DMS79 (cell line): Measurements from ENCODE around the gene PRKCA.

Experiments used
- DNase-seq: peaks from one replicate; lab custom pipeline; 2025; lab: John Stamatoyannopoulos, UW

The PRKCA gene

DNA sequence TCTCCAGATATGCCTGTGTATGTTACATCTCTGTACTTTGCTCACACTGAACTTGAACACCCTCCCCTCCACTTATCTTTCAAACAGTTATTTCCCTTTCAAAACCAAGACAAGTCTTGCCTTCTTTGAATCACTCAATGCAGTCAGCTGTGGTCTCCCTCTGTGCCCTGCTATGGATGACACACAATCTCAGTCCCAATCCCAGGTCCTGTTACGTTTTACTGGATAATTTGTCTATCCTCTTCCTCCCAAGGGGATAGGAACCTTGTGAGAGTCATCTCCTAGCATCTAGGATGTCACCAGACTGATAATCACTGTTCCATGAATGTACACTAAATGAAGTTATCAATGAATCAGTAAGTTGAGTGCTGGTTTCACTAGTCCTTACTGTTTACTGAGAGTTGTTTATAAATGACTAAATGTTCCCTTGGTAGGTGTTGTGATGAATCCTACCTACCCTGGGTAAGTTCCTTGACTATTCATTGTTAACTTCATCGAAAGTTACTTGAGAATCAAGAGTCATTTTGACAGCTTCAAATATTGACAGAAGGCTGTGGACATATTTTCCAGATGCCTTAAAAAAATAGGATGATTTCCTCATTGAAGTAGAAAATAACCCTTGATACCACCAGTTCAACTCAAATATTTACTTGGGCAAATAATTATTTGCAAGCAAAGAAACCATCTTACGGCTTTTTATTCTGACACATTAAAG is 244.9 kb downstream of the PRKCA start:
- DNase-seq: no peak

DNA sequence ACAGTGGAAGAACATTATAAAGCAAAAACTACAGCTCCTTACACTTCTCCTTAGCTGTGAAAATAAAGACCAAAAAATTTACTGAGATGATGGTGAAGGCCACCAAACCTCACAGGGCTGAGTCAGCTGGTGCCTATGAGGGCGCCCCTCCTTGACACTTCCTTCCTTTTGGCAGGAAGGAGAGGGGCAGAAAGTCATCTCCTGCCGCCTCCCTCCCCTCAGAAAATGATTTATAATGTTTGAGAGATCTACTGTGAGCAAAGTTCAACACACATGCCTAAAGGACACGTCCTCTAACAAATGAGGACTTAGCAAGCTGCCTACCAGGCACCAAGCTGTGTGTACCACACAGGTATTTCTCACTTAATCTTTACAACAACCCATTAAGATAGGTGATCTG is 245.7 kb downstream of the PRKCA start:
- DNase-seq: no peak

DNA sequence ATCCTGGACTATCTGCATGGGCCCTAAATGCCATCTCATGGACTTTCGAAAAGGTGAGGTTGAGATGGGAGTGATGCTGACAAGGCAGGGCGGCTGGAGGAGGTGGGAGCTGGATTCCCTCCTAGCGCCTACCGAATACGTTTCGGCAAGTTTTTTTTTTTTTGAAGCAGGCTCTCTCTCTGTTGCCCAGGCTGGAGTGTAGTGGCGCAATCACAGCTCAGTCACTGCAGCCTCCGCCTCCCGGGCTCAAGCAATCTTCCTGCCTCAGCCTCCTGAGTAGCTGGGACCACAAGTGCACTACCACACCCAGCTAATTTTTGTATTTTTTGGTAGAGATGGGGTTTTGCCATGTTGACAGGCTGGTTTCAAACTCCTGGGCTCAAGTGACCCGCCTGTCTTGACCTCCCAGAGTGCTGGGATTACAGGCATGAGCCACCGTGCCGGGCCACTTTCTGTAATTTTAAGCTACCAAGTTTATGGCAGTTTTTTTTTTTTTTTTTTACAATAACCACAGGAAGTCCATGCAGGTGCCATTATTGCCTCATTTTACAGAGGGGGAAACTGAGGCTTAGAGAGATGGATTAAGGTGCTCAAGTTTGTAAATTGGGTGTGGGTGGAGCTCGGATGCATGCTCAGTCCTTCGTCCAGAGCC is 246.4 kb downstream of the PRKCA start:
- DNase-seq: no peak

DNA sequence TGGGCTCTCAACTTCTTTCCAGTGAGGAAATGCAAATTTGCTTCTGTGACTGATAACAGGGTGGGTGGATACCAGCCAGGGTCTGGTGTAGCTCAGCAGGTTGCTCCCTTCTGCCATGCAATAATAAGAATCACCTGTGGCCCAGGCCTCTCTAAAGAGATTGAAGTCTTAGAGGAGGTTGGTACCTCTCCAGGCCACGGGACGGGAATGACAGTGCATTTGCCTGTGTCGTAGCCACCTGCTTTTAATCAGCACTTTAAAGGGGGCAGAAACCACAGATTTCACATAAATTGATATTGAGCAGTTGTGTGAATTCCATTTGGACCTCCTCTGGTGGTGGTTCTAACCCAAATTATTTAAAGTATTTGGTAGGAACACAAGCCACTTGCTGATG is 246.9 kb downstream of the PRKCA start:
- no peak for DNase-seq

DNA sequence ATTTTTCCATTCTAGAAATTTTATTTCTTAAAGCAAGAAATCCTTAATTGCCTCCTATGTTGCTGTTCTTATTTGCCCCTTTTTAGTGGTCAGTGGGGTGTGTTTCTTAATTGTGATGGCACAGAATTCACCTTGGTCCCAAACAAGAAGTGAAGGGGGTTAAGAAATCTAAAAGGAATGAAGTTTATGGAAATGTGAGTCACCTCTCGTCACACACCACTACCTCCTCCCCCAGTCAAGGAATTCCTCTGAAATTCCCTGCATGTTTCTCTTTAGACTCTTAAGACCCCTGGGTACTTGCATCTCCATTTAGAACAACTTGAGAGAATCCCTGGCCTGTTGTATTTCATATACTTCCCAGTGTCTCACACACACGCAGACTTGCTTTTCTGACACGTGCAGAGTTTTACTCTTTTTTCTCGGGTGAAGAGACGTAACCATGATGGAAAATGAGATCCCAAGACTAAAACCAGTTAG is 247.4 kb downstream of the PRKCA start:
- no peak for DNase-seq

DNA sequence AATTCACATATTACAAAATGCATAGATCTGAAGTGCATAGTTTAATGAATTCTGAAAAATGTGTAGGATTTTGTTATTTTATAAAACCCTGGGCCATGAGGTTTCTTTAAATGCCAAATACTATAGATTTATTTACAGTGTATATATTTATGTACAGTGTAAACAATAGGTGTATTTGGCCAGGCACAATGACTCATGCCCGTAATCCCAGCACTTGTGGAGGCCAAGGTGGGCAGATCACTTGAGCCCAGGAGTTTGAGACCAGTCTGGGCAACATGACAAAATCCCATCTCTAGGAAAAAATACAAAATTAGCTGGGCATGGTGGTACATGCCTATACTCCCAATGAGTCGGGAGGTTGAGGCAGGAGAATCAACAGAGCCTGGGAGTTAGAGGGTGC is 249.4 kb downstream of the PRKCA start:
- DNase-seq: no peak

DNA sequence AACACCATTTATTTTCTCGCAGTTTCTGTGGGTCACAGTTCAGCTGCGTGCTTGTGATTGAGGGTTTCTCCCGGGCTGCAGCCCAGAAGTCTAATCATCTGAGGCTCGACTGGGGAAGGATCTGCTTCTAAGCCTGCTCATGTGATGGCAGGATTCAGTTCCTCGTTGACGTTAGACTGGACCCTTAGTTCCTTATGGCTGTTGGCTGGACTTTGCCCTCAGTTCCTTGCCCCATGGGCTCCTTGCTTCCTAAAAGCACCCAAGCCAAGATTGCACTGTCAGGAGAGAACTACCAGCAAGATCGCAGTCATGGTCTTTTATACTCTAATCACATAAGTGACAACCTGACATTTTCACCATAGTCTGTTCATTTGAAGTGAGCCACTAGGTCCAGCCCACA is 250.0 kb downstream of the PRKCA start:
- DNase-seq: no peak

DNA sequence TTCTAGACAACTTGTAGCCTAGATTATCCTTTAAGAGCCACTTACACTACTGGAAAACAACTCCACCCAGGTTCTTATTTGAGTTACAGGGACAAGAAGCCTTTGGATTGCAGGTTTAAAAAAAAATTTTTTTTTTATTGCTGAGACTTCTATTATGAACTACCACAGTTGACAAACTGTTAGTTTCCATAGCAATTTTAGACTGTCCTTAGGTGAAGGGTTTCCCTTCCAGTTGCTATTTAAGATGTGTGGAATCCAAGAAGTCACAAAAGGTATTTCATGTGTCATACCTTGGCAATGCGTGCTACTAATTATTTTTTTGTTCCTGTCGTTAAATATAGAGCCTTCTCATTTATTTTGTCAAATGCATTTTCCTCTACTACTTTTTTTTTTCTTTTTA is 253.2 kb downstream of the PRKCA start:
- no peak for DNase-seq

DNA sequence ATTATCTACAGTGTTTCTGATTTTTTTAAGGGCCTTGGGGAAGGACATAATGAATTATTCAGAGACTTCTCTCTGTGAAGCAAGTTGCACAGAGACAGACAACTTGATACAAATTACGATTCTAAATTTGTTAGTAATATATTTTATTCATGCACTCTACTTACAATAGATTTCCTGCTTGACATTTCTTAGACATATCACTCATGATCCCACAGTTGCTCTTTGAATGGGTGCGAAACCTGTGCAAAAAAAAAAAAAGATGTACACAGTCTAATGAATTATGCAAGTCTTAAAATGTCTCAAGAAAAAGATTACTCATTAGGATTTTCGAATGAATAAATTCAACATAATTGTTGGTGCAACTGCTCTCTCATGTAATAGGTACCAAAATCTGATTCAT is 254.8 kb downstream of the PRKCA start:
- no peak for DNase-seq

DNA sequence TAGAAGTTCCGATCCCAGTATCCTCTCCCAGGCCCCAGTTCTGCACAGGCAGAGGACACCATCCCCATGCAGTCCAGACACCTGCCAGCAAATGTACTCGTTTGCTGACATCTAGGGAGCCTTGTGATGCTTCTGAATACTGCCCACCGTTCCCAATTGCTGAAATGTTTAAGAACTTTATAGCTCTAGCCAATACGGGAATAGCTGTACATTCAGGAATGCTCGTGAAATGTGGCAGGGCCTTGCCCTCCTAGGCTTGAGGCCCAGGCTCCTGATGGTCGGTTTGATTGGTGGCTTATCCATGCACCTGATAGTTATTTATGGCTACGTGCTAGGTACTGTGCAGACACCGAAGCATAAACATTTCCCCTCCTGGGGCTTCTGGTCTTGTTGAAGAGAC is 255.5 kb downstream of the PRKCA start:
- DNase-seq: no peak

DNA sequence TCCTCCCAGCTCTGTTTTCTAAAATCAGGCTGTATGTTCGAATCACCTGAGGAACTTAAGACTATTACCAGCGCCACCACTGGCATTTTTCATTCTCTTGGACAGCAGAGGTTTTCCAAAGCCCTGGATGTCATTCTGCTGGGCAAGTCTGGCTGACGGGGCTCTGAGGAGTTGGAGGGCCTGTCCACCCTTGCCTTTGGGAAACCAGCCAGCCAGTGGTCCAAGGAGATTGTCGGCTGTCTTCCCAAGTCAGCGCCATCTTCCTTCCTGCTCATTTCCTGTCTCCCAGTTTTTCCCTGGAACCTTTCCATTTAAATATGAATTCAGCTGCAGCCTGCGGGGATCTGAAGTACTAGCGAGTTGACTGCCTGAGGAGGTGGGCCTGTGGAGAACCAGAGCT is 258.3 kb downstream of the PRKCA start:
- no peak for DNase-seq

DNA sequence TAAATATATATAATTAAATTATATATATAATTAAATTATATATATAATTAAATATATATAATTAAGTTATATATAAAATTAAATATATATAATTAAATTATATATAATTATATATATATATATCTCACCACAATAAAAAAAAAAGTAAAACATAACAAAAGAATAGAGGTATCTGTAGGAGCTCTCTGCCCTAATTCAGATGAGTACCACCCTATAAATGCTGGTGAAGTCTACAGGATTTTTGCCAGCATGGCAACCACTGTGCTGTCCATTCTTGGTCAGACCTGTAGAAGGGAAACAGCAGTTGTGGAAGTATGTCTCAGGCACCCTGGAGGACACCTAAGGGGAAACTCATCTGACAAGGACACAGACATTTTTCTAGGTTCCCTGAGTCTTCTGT is 259.7 kb downstream of the PRKCA start:
- no peak for DNase-seq

DNA sequence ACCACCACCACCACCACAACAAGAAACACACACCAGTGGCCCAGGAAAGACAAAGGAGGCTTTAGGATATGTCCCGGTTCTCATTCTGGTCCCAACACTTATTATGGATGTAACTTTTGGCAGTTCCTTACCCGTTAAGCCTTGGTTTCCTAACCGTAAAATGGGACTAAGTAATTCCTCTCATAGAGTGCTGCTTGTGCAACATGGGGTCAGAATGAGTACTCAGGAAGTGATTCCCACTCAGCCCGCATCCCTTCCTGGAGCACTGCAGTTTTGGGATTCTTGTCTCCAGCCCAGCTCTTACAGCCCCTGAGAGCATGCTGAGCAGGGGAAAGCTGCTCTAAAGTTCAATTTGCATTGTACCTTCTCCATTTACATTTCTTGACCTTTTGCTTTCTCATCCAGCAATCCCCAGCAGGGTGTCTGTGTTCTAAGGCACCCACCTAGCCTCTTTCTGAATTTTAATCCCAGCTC is 262.6 kb downstream of the PRKCA start:
- DNase-seq: no peak

DNA sequence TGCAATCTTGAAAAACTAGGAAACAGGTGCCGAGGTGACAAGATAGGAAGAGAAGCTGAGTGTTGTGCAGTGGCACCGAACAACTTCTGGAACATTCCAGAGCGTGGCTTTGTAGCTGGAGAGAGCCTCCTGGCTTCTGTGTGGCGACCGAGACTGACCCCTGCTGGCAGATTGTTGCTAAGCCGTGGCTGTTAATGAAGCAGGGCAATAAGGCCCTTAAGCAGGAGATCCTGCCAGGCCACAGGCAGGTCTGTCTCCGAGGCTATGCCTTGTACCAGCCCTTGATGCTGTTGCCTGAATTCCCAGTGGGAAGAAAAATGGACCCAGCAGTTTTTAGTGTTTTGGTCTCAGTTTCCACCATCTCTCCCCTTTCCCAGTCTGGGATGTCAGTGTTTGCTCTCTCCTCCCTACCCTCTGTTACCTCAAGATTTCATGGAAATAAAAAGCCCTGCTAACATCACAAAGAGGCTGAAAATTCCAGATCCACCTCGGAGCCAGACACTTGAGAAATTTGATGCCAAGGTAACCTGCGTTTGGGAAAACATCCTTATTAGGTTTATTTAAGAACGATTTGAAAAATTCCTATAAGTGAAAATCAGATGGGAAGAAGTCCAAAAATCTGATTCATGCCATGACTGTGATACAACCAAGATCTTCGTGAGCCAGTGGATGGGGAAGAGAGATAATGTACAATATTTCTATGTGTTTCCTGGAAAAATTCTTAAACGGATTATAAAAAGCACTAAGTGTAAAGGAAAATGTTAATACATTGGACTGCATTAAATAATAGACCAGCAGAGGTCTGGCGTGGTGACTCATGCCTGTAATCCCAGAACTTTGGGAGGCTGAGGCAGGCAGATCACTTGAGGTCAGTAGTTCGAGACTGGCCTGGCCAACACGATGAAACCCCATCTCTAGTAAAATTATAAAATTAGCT is 265.1 kb downstream of the PRKCA start:
- DNase-seq: no peak

DNA sequence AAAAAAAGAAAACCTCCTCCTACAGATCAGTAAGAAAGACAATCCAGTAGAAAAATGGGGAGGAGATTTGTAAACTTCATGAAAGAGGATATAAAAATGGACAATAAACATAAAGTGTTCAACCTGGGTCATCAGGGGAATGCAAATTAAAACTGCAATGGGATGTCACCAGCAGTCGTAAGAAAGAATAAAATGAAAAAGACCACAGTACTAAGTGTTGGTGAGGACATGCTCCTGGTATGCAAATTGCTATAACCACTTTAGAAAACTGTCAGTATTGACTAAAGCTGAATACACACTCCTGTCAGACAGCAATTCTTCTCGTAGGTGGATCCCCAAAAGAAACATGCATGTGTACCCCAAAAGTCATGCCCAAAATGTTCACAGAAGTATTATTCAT is 267.2 kb downstream of the PRKCA start:
- no peak for DNase-seq

DNA sequence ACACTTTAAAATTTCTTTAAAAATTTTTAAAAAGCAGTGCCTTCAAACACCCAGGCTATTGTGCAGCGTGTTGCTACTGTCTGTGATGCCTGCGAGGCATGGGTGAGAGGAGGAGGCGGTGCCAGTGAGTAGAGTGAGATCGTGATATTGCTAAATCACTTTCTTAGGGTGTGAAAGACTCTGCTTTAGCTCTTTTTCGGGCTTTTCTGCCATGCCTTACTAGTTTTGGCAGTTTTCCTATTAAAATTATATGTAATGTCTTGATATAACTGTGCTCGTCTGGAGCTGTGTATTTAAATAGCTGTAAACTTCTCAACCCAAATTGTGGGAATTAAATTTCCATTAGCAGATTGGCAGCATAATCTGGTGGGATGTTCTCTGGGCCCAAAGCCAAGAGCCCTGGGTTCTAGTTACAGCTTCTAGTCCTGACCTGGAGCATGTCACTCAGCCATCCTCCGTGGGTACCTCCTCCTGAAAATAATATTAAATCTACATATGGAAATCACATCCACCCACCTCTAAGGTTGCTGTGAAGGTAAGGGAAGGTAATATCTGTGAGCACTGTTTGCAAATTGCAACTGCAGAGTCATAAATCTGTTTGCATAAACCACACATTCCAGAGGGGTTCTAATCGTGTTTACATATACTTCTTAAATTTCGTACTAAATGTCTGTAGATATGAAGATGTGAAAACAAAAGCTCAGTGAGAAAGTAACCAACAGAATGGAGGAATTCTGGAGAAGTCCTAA is 268.2 kb downstream of the PRKCA start:
- DNase-seq: no peak

DNA sequence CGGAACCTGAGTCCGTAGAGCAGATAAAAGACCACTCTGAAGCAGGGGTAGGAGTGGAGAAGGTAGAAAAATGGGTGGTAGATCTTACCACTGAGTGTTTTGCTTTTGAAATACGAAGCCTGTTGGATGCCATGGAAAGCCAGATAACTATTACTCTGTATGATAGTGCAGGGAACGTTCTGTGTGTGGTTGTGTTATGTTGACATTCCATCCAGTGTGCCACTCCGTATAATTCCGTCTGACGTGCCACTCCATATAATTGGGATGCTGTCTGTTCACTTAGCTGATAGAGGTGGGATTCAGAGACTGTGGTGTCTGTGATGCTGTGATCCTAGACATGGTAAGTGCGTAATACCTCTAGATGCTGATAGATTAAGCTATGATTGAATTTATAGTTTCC is 269.3 kb downstream of the PRKCA start:
- DNase-seq: no peak

DNA sequence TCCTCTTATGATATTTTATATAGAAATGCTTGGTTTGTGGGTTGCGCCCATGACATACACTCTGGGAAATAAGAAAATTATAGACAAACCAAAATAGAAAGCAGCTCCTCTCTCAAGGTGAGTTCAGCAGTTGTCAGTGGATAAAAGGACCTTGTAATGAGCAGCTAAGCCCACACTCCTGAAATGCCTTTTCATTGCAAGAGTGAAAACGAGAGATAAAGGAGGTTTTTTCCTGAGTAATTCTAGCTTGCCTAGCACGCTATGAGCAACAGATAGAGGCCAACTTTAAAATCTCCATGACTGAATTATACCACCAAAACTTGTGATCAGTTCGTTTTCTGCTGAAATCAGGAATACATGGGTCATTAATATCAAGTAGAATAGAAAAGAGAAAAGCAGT is 270.7 kb downstream of the PRKCA start:
- DNase-seq: no peak

DNA sequence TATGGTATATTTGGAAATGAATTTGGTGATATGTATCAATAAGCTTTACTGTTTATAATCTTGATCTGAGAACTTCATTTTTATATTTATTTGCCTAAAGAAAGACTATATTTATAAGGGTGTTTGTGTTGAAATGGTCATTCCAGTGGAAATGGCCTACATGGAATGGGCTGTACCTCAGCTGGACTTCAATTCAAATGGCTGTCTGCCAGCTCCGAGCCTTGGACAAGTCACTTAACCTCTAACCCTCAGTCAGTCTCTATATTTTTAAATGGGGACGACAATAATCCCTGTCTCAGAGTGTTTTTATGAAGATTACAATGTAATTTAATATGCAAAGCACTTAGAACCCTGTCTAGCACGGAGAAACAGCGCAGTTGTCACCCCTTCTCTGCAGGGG is 271.7 kb downstream of the PRKCA start:
- no peak for DNase-seq

DNA sequence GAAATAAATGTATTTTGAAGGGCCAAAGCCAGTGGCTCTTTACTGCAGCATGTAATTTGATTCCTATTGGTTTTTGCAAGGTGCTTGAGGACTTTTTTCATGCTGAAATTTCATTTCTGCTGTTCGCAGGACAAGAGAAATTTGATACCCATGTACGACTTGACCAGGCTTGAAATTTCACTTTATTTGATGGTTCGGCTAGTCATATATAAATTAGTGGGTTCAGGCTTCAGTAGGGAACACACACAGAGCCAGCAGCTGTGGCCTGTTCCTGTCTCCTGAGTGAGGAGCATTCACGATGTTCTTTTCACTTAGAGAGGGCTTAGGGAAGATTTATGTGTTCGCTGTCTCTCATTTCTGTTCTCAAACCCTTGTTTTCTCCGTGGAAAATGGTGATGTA is 274.1 kb downstream of the PRKCA start:
- DNase-seq: peak; percentile 46

DNA sequence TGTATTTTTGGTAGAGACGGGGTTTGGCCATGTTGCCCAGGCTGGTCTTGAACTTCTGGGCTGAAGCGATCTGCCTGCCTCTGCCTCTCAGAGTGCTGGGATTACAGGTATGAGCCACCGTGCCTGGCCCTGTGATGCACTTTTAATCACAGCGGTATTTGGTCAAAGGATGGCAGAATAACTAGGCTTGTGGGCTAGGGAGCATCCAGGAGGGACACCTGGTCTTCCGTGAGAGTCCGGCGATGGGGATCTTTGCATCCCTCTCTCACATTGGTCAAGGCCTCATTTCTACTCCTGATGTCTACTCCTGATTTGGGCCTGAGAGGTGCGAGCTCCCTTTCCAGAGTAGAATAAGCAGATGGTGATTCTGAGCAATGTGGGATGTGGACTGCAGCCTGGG is 274.6 kb downstream of the PRKCA start:
- DNase-seq: no peak
